ENCODE results near the gene ARHGAP26. TPM values are rescaled to one million over a fixed set of nuclear protein-coding genes. Genes with fewer than 3 reads are reported as not detected.

The ARHGAP26 gene
- total and polyA plus RNA-seq, 4 donors, result 1.8 to 16.7 (median 4.1) TPM

DNA sequence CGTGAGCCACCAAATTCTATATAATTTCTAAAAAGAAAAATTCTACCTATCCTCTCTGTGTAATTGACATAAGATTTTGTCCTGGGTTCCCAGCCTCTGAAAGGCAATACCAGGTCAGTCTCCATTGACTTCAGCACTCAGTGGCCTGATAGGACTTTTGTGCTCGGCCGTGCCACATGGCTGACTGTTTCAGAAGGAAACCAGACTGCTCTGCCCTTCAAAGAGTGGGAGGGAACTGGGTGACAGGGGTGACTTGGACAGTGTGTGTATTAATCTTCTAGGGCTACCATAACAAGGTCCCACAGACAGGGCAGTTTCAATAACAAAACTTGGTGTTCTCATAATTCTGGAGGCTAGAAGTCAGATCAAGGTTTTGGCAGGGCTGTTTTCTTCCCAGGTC is 43.0 kb downstream of the ARHGAP26 start (continued):
- TF ChIP-seq TAF1 (conservative IDR thresholded peaks at IDR 0.05) (no peak), JUND (IDR thresholded peaks at IDR 0.05) (no peak)

DNA sequence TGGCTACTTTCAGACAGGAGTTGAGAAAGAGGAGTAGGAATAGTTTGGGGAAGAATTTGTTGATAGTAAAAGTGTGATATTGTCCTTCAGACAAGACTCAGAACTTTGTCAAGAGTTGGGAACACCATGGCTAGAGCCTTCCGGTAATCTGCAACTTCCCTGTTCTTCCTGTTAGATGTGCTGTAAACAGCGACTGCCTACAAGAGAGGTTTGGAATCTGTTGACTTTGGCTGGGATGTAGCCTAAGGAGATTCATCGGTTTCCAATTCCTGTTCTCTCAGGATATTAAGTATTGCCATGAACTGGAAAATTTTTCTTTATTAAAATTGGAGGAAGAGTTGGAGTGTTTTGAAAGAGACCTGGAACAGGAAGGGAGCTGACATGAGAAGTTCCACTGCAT is 43.9 kb downstream of the ARHGAP26 start:
- Histone ChIP-seq H3K9me3 (ENCODE audit: control insufficient read depth in 4 of 4, low read length in 3 of 4) (no peaks in the 10 kb centered on the region), H3K27ac (ENCODE audit: low read depth in 1 of 2, low read length in 2 of 2) (peak overlapping the region; percentile 41 to 70), H3K9ac (ENCODE audit: low read depth in 1 of 2, low read length in 2 of 2) (no peak overlapping the region), H3K36me3 (ENCODE audit: control insufficient read depth in 4 of 4, insufficient read depth in 3 of 4, low read depth in 1 of 4, low read length in 3 of 4) (no peaks in the 10 kb centered on the region), H3K4me1 (ENCODE audit: control insufficient read depth in 4 of 4, insufficient read depth in 4 of 4, low read length in 3 of 4) (peaks cover 6 to 49% (median 28%) of the 10 kb centered on the region in 4 donors), H3K4me3 (ENCODE audit: low read depth in 1 of 3, low read length in 3 of 3) (no peak overlapping the region), H3K27me3 (ENCODE audit: control insufficient read depth in 4 of 4, insufficient read depth in 4 of 4, low read length in 3 of 4) (no peaks in the 10 kb centered on the region)
- WGBS, result 23% methylated on average over 3 of the region's 3 CpGs
- no peak for DNase-seq (ENCODE audit: low spot score)
- TF ChIP-seq, protein P1, sequence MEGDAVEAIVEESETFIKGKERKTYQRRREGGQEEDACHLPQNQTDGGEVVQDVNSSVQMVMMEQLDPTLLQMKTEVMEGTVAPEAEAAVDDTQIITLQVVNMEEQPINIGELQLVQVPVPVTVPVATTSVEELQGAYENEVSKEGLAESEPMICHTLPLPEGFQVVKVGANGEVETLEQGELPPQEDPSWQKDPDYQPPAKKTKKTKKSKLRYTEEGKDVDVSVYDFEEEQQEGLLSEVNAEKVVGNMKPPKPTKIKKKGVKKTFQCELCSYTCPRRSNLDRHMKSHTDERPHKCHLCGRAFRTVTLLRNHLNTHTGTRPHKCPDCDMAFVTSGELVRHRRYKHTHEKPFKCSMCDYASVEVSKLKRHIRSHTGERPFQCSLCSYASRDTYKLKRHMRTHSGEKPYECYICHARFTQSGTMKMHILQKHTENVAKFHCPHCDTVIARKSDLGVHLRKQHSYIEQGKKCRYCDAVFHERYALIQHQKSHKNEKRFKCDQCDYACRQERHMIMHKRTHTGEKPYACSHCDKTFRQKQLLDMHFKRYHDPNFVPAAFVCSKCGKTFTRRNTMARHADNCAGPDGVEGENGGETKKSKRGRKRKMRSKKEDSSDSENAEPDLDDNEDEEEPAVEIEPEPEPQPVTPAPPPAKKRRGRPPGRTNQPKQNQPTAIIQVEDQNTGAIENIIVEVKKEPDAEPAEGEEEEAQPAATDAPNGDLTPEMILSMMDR (IDR thresholded peaks at IDR 0.05; ENCODE audit: low read depth, low read length, missing input control), result no peak
- TF ChIP-seq SP1 (IDR thresholded peaks at IDR 0.05), result peak; percentile 39
- no peak for TF ChIP-seq HNF4G (IDR thresholded peaks at IDR 0.05)
- no peak for TF ChIP-seq JUND (IDR thresholded peaks at IDR 0.05)
- TF ChIP-seq FOXA2 (IDR thresholded peaks at IDR 0.05), result peak; percentile 13
- TF ChIP-seq RXRA (IDR thresholded peaks at IDR 0.05), result peak in 1 of 2 donors; percentile 6
- no peak for TF ChIP-seq GABPA (IDR thresholded peaks at IDR 0.05 in 1 of 2, conservative IDR thresholded peaks at IDR 0.05 in 1 of 2)
- TF ChIP-seq NR2F2 (IDR thresholded peaks at IDR 0.05), result peak; percentile 61
- TF ChIP-seq, protein P2, sequence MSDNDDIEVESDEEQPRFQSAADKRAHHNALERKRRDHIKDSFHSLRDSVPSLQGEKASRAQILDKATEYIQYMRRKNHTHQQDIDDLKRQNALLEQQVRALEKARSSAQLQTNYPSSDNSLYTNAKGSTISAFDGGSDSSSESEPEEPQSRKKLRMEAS (IDR thresholded peaks at IDR 0.05), result no peak

DNA sequence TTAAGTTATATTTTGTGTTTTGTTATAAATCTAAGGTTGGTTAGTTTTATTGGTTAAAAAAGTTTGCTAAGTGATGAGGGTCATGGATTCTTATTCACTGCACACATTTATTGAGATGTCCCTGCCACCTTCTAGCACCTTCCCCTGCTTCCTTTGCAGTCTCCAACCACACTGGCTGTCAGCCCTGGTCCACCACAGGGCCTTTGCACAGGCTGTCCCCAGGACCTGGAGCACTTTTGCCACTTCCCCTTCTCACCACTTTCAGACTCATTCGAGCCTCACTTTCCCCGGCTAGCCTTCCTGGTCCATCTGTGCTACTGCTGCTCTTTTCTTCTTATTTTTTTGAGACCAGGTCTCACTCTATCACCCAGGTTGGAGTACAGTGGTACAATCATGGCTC is 45.3 kb downstream of the ARHGAP26 start:
- Histone ChIP-seq H3K27ac (ENCODE audit: low read depth in 1 of 2, low read length in 2 of 2) (no peak overlapping the region), H3K4me1 (ENCODE audit: control insufficient read depth in 4 of 4, insufficient read depth in 4 of 4, low read length in 3 of 4) (peaks cover 9 to 45% (median 30%) of the 10 kb centered on the region in 4 donors)
- WGBS, result 98% methylated on average over 2 of the region's 2 CpGs

More for the DNA sequence above, 45.3 kb downstream of the ARHGAP26 start:
- Histone ChIP-seq H3K9me3 (ENCODE audit: control insufficient read depth in 4 of 4, low read length in 3 of 4) (no peaks in the 10 kb centered on the region), H3K4me3 (ENCODE audit: low read depth in 1 of 3, low read length in 3 of 3) (no peak overlapping the region), H3K27me3 (ENCODE audit: control insufficient read depth in 4 of 4, insufficient read depth in 4 of 4, low read length in 3 of 4) (no peaks in the 10 kb centered on the region), H3K36me3 (ENCODE audit: control insufficient read depth in 4 of 4, insufficient read depth in 3 of 4, low read depth in 1 of 4, low read length in 3 of 4) (no peaks in the 10 kb centered on the region), H3K9ac (ENCODE audit: low read depth in 1 of 2, low read length in 2 of 2) (no peak overlapping the region)
- DNase-seq (ENCODE audit: low spot score), result no peak
- TF ChIP-seq, protein P3, sequence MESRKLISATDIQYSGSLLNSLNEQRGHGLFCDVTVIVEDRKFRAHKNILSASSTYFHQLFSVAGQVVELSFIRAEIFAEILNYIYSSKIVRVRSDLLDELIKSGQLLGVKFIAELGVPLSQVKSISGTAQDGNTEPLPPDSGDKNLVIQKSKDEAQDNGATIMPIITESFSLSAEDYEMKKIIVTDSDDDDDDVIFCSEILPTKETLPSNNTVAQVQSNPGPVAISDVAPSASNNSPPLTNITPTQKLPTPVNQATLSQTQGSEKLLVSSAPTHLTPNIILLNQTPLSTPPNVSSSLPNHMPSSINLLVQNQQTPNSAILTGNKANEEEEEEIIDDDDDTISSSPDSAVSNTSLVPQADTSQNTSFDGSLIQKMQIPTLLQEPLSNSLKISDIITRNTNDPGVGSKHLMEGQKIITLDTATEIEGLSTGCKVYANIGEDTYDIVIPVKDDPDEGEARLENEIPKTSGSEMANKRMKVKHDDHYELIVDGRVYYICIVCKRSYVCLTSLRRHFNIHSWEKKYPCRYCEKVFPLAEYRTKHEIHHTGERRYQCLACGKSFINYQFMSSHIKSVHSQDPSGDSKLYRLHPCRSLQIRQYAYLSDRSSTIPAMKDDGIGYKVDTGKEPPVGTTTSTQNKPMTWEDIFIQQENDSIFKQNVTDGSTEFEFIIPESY (IDR thresholded peaks at IDR 0.05), result no peak
- TF ChIP-seq RAD21 (IDR thresholded peaks at IDR 0.05), result no peak
- TF ChIP-seq GABPA (IDR thresholded peaks at IDR 0.05 in 1 of 2, conservative IDR thresholded peaks at IDR 0.05 in 1 of 2), result no peak
- TF ChIP-seq YY1 (IDR thresholded peaks at IDR 0.05), result no peak
- no peak for TF ChIP-seq HNF4G (IDR thresholded peaks at IDR 0.05)
- no peak for TF ChIP-seq FOXA2 (IDR thresholded peaks at IDR 0.05)
- no peak for TF ChIP-seq EGR1 (IDR thresholded peaks at IDR 0.05; ENCODE audit: low read depth in 2 of 2)

Measured in liver (tissue), 9 donors.